CD4-positive, alpha-beta T cell (primary cell): ENCODE data around the gene MT1M. TPM values are rescaled to one million over a fixed set of nuclear protein-coding genes. Genes with fewer than 3 reads are reported as not detected.

Experiments used
- ATAC-seq: fragments of 200-7000 bp; cut with Tn5 transposase; one replicate; pipeline ENCODE4 v1.10.0; 2022; ENCODE audit warnings: mild to moderate bottlenecking; ENCODE audit not compliant: poor library complexity
- CTCF ChIA-PET: fragments of 350-600 bp; sonication (Branson Sonifier 250); formaldehyde crosslinking; loops from one replicate; lab custom pipeline; 2021; ENCODE audit warnings: antibody characterized with exemption, inconsistent platforms; lab: Charles Lee
- POLR2A ChIA-PET: fragments of 350-600 bp; sonication (Branson Sonifier 250); formaldehyde crosslinking; loops from one replicate; lab custom pipeline; 2021; ENCODE audit warnings: antibody characterized with exemption, inconsistent platforms; lab: Charles Lee
- DNase-seq, 14 experiments: peaks; one replicate each; pipeline ENCODE4 v3.0.0-alpha.2; 2013 to 2020; ENCODE audit warnings: mixed read lengths in 2 of 14
- H3K27ac ChIP-seq, 2 donors: one replicate each; pipeline versions ENCODE4 v1.5.1 to v1.7.0; 2013; ENCODE audit warnings: low read length in 2 of 2, low read depth in 1 of 2, mild to moderate bottlenecking in 1 of 2
- H3K27me3 ChIP-seq, 2 experiments: 1 replicate in 1 of 2; 2 replicates in 1 of 2; pipeline versions ENCODE4 v1.6.1 to v1.7.0; 2013; ENCODE audit warnings: low read length in 2 of 2, control low read depth in 1 of 2, mild to moderate bottlenecking in 1 of 2, moderate library complexity in 1 of 2; ENCODE audit not compliant: insufficient read depth in 2 of 2, control insufficient read depth in 1 of 2
- H3K36me3 ChIP-seq: one replicate; pipeline ENCODE4 v1.6.1; 2013; ENCODE audit warnings: low read length, control low read depth; ENCODE audit not compliant: insufficient read depth
- H3K4me1 ChIP-seq: one replicate; pipeline ENCODE4 v1.6.1; 2013; ENCODE audit warnings: low read length, control low read depth; ENCODE audit not compliant: insufficient read depth
- H3K4me3 ChIP-seq: one replicate; pipeline ENCODE4 v1.5.1; 2013; ENCODE audit warnings: mild to moderate bottlenecking, low read length, moderate library complexity
- H3K9me3 ChIP-seq, 2 experiments: 1 replicate in 1 of 2; 2 replicates in 1 of 2; pipeline versions ENCODE4 v1.6.1 to v1.7.0; 2013; ENCODE audit warnings: low read length in 2 of 2, mild to moderate bottlenecking in 2 of 2, control low read depth in 1 of 2, moderate library complexity in 1 of 2; ENCODE audit not compliant: control insufficient read depth in 1 of 2, insufficient read depth in 1 of 2
- H3K27ac Mint-ChIP-seq: one replicate; pipeline ENCODE4 v1.8.0; 2020; ENCODE audit warnings: mixed read lengths
- H3K27me3 Mint-ChIP-seq: one replicate; pipeline ENCODE4 v1.8.0; 2021; ENCODE audit warnings: mixed read lengths
- H3K36me3 Mint-ChIP-seq: one replicate; pipeline ENCODE4 v1.8.0; 2021; ENCODE audit warnings: low read depth, mixed read lengths
- H3K4me1 Mint-ChIP-seq: one replicate; pipeline ENCODE4 v1.8.0; 2021; ENCODE audit warnings: low read depth, mixed read lengths
- H3K4me3 Mint-ChIP-seq: one replicate; pipeline ENCODE4 v1.8.0; 2020; ENCODE audit warnings: mild to moderate bottlenecking, mixed read lengths
- H3K9me3 Mint-ChIP-seq: one replicate; pipeline ENCODE4 v1.8.0; 2020; ENCODE audit warnings: mixed read lengths
- intact Hi-C, 2 experiments: fragments of 100-400 bp; cut with DNase I in 1 of 2; cut with micrococcal nuclease in 1 of 2; formaldehyde crosslinking; loops; one replicate each; pipeline versions ENCODE4 v1.15.1 to v1.9.0; 2023 to 2025; cut with DNase I, micrococcal nuclease
- total RNA-seq, 174 experiments: library from RNA in 2 of 174; stranded (reverse) in 2 of 174; gene quantifications; one replicate each; pipeline ENCODE4 v1.2.3 and lab custom pipeline; 2021 to 2026
- TF ChIP-seq, protein P1 (sequence below): fragments of 200-600 bp; IDR thresholded peaks from one replicate; pipeline ENCODE4 v1.8.0; 2022; ENCODE audit warnings: antibody characterized with exemption, mild to moderate bottlenecking

Gene MT1M
- total RNA-seq, 2 experiments from 2014 or later, result not detected

DNA sequence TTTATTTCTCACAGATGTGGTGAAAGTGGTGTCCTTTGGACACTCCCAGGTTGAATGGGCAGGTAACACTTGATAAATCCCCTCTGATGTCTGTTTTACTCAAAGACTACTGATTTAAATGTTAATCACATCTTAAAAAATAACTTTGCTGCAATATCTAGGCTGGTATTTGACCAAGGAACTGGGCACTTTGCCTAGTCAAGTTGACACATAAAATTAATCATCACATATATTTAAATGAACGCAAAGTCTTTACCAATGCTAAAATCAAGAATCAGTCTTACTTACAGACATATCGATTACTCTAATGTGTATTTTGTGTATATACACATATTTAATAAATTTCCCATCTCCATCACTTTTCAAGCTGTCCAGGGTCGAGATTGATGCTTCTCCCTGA is 17.1 kb upstream of the MT1M start:
- ChIA-PET CTCF (no interaction called here), POLR2A (no interaction called here)
- ATAC-seq (no peak), DNase-seq (no peak)
- H3K36me3 ChIP-seq, result no peaks in the 10 kb centered on the region
- intact Hi-C loops, result no loop called here
- H3K9me3 ChIP-seq, result no peaks in the 10 kb centered on the region
- Mint-ChIP-seq H3K4me3 (no peak overlapping the region), H3K36me3 (no peaks in the 10 kb centered on the region), H3K4me1 (peaks cover 19% of the 10 kb centered on the region), H3K9me3 (no peaks in the 10 kb centered on the region), H3K27ac (no peak overlapping the region), H3K27me3 (peaks cover 13% of the 10 kb centered on the region)
- H3K4me1 ChIP-seq, result peaks cover 27% of the 10 kb centered on the region
- H3K4me3 ChIP-seq, result no peak overlapping the region
- H3K27me3 ChIP-seq, result peaks cover 7 to 8% of the 10 kb centered on the region in 2 experiments
- TF ChIP-seq, protein P1, sequence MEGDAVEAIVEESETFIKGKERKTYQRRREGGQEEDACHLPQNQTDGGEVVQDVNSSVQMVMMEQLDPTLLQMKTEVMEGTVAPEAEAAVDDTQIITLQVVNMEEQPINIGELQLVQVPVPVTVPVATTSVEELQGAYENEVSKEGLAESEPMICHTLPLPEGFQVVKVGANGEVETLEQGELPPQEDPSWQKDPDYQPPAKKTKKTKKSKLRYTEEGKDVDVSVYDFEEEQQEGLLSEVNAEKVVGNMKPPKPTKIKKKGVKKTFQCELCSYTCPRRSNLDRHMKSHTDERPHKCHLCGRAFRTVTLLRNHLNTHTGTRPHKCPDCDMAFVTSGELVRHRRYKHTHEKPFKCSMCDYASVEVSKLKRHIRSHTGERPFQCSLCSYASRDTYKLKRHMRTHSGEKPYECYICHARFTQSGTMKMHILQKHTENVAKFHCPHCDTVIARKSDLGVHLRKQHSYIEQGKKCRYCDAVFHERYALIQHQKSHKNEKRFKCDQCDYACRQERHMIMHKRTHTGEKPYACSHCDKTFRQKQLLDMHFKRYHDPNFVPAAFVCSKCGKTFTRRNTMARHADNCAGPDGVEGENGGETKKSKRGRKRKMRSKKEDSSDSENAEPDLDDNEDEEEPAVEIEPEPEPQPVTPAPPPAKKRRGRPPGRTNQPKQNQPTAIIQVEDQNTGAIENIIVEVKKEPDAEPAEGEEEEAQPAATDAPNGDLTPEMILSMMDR, result no peak
- H3K27ac ChIP-seq, result no peak overlapping the region

DNA sequence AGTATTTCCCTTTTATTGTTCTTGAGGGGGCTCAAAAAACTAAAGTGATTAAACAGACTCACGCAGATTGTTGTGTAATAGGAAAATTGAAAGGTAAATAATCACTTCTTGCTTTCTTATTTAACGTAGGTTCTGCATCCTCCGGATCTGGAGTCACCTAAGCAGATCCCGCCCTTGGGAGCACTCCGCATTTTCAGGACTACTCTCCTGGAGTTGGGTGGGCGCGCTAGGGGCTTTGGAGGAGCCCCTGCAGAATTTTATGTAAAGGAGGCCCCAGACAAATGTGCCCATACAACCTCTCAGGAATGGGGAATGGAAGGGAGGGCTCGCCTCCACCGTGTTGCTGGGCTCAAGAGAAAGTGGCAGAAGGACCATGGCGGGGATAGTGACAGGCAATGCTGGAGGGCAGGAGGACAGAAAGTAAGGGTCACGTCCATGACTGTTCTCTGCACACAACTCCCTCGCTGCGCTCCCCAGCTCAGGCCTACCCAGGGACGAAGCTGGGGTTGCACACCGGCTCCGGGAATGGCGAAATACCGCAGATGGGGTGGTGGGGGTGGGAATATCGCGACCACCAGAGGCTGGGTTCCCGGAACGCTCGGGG is 15.7 kb upstream of the MT1M start:
- H3K27ac ChIP-seq, result no peak overlapping the region
- Mint-ChIP-seq H3K4me3 (peak overlapping the region; percentile 71), H3K36me3 (no peaks in the 10 kb centered on the region), H3K4me1 (peaks cover 6% of the 10 kb centered on the region), H3K27me3 (peaks cover 13% of the 10 kb centered on the region), H3K27ac (no peak overlapping the region), H3K9me3 (no peaks in the 10 kb centered on the region)
- peaks cover 14% of the 10 kb centered on the region for H3K4me1 ChIP-seq
- ATAC-seq, result no peak
- H3K27me3 ChIP-seq, result peaks cover 7 to 8% of the 10 kb centered on the region in 2 experiments
- DNase-seq, result no peak
- no peaks in the 10 kb centered on the region for H3K9me3 ChIP-seq
- POLR2A ChIA-PET, result interaction anchor here (1.4 kb wide), 1 partner anchor 8 kb away, joined by 7 read pairs; the partner anchor contains the start of gene MT2A
- CTCF ChIA-PET, result no interaction called here
- TF ChIP-seq, protein P1, result no peak
- H3K36me3 ChIP-seq, result no peaks in the 10 kb centered on the region
- peak overlapping the region; percentile 31 for H3K4me3 ChIP-seq
- intact Hi-C loops, result no loop called here

DNA sequence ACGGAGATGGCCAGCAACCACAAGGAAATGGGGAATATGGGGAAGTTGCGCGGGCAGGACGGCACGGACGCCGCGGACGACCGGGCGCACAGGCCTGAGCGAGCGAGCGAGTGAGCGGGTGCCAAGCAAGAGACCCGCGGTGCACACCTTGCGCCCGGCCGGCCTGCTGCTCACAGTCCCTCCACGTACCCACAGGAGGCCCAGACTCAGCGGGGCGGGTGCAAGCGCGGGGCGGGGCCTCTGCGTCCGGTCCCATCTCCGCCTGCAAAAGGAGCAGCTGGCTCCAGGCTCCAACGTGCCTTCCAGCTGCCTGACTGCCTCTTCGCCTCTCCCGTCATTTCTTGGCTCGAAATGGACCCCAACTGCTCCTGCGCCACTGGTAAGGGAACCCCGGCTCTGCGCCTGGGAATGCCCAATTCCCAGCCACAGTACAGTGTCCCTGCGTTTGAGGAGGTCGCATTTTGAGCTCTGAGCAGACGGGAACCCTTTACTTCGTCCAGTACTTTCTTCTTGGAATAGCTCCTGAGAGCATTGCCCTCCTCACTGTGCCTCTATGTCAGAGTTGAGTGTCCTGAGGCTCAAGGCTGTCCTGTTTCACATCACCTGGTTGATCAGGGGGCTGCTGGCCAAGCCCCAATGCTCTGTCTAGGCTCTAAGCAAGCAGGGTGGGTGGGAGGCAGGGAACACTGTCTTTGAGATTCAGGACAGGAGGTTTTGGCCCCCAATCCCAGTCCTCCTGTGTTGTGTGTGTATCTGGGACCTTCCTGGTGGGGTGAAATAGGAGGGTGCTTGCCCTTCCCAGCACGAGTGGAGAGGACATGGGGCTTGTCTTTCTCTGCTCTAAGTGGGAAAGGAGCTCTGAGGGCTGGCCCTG is 15.0 kb upstream of the MT1M start:
- Histone ChIP-seq H3K4me3 (peak overlapping the region; percentile 31), H3K9me3 (no peaks in the 10 kb centered on the region), H3K27me3 (peaks cover 7 to 8% of the 10 kb centered on the region in 2 experiments), H3K27ac (no peak overlapping the region), H3K4me1 (peaks cover 14% of the 10 kb centered on the region), H3K36me3 (no peaks in the 10 kb centered on the region)
- no peaks in the 10 kb centered on the region for H3K36me3 Mint-ChIP-seq
- peak overlapping the region; percentile 56 for H3K4me3 Mint-ChIP-seq
- H3K4me1 Mint-ChIP-seq, result peaks cover 5% of the 10 kb centered on the region
- H3K27me3 Mint-ChIP-seq, result peaks cover 13% of the 10 kb centered on the region
- POLR2A ChIA-PET, result interaction anchor here (1.4 kb wide), 1 partner anchor 9 kb away, joined by 7 read pairs; the partner anchor contains the start of gene MT2A
- intact Hi-C loops, result no loop called here
- no peak overlapping the region for H3K27ac Mint-ChIP-seq
- no peaks in the 10 kb centered on the region for H3K9me3 Mint-ChIP-seq
- CTCF ChIA-PET, result interaction anchor here (1.2 kb wide), 1 partner anchor 19 kb away, joined by 3 read pairs; no protein-coding TSS in a partner anchor
- TF ChIP-seq, protein P1, result no peak
- peak; percentile 98 for ATAC-seq
- peak in 10 of 14 experiments; percentile 23 to 75 (median 51) for DNase-seq
